ENCODE measurements around the gene MTHFR. TPM values are rescaled to one million over a fixed set of nuclear protein-coding genes. Genes with fewer than 3 reads are reported as not detected.

Gene MTHFR
- total RNA-seq, 2 donors from 2014 or later = 22.3 to 30.0 TPM

DNA sequence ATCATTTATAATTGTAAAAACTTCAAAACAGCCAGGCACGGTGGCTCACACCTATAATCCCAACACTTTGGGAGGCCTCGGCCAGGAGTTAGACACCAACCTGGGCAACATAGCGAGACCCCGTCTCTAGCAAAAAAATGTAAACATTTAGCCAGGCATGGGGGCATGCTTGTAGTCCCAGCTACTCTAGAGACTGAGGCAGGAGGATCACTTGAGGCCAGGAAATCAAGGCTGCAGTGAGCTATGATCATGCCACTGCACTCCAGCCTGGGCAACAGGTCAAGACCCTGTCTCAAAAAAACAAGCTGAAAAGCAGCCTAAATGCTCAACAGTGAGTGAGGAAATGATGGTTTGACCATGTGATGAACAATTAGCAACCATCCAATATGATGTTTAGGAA is 36.5 kb downstream of the MTHFR start:
- H3K36me3 Mint-ChIP-seq (ENCODE audit: low read depth) = no peaks in the 10 kb centered on the region
- Histone ChIP-seq H3K27ac (ENCODE audit: low read depth, low read length) (no peak overlapping the region), H3K27me3 (ENCODE audit: control insufficient read depth, insufficient read depth, low read length, poor library complexity, severe bottlenecking) (no peaks in the 10 kb centered on the region), H3K36me3 (ENCODE audit: control insufficient read depth, insufficient read depth, low read length) (no peaks in the 10 kb centered on the region), H3K9me3 (ENCODE audit: control insufficient read depth, low read length) (no peaks in the 10 kb centered on the region), H3K4me1 (ENCODE audit: control insufficient read depth, insufficient read depth, low read length) (no peaks in the 10 kb centered on the region), H3K4me3 (ENCODE audit: low read length) (no peak overlapping the region), H3K9ac (ENCODE audit: extremely low read depth, low read length, poor library complexity, severe bottlenecking) (no peak overlapping the region)
- no peak for TF ChIP-seq CTCF (conservative IDR thresholded peaks at IDR 0.05)
- no peak overlapping the region for H3K27ac Mint-ChIP-seq
- 93 to 95% methylated on average over 4 of the region's 4 CpGs for WGBS, 2 experiments (ENCODE audit: insufficient coverage in 1 of 2, insufficient read length in 1 of 2)
- no peak overlapping the region for H3K4me3 Mint-ChIP-seq
- H3K9me3 Mint-ChIP-seq = no peaks in the 10 kb centered on the region
- DNase-seq = no peak
- H3K27me3 Mint-ChIP-seq (ENCODE audit: insufficient read depth) = peaks cover 5% of the 10 kb centered on the region
- H3K4me1 Mint-ChIP-seq = no peaks in the 10 kb centered on the region

- TF ChIP-seq CTCF (conservative IDR thresholded peaks at IDR 0.05) = no peak
- Histone ChIP-seq H3K36me3 (ENCODE audit: control insufficient read depth, insufficient read depth, low read length) (no peaks in the 10 kb centered on the region), H3K27me3 (ENCODE audit: control insufficient read depth, insufficient read depth, low read length, poor library complexity, severe bottlenecking) (no peaks in the 10 kb centered on the region), H3K9me3 (ENCODE audit: control insufficient read depth, low read length) (no peaks in the 10 kb centered on the region), H3K27ac (ENCODE audit: low read depth, low read length) (no peak overlapping the region), H3K9ac (ENCODE audit: extremely low read depth, low read length, poor library complexity, severe bottlenecking) (no peak overlapping the region), H3K4me3 (ENCODE audit: low read length) (no peak overlapping the region), H3K4me1 (ENCODE audit: control insufficient read depth, insufficient read depth, low read length) (no peaks in the 10 kb centered on the region)
- Mint-ChIP-seq H3K4me3 (no peak overlapping the region), H3K27ac (no peak overlapping the region), H3K36me3 (ENCODE audit: low read depth) (no peaks in the 10 kb centered on the region), H3K27me3 (ENCODE audit: insufficient read depth) (peaks cover 6% of the 10 kb centered on the region), H3K9me3 (no peaks in the 10 kb centered on the region), H3K4me1 (no peaks in the 10 kb centered on the region)
- 83% methylated on average over 4 of the region's 4 CpGs; no CpG with 5 or more reads in 1 of the 2 experiments for WGBS, 2 experiments (ENCODE audit: insufficient coverage in 1 of 2, insufficient read length in 1 of 2)
- no peak for DNase-seq
These were observed 36.9 kb downstream of the MTHFR start for GRCh38 chr1:11768821-11769220.

DNA sequence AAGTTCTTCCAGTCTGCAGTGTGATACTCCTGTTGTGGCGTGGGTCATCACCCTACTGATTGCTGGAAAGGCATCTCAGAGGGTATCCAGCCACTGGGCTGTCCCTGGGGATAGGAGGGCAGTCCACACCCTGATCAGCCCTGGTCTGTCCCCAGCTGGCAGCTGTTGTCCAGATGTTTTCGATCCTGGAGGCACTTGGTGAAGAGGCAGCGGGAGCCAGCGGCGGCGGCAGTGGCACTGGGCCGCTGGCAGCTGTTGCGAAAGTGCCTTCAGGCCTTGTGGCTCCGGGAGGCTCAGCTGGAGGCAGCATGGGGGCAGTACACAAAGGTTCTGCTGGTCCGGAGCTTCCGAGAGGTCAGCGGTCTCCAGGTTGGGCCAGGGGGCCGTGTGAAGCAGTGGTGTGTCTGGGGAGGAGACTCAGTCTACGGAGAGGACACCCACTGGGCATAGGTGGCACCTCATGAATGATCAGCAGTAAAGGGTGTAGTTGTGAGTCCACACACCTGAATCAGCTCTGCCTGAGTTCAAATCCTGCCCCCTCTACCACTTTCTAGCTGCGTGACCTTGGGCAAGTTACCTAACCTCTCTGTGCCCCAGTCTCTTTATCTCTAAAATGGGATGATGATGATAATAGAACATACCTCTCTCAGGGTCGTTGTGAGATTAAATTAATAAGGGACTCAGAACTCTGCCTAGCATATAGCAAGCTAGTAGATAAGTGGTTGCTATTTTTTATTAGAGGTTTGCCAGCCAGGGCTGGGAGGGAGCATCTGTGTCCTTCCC is 37.7 kb downstream of the MTHFR start:
- 72 to 80% methylated on average over 10 to 16 of the region's 16 CpGs for WGBS, 2 experiments (ENCODE audit: insufficient coverage in 1 of 2, insufficient read length in 1 of 2)
- H3K9me3 ChIP-seq (ENCODE audit: control insufficient read depth, low read length) = no peaks in the 10 kb centered on the region
- H3K27ac Mint-ChIP-seq = no peak overlapping the region
- H3K4me3 Mint-ChIP-seq = no peak overlapping the region
- H3K9me3 Mint-ChIP-seq = no peaks in the 10 kb centered on the region
- peaks cover 12% of the 10 kb centered on the region for H3K27me3 Mint-ChIP-seq (ENCODE audit: insufficient read depth)
- no peak for DNase-seq
- no peaks in the 10 kb centered on the region for H3K4me1 Mint-ChIP-seq
- no peaks in the 10 kb centered on the region for H3K36me3 ChIP-seq (ENCODE audit: control insufficient read depth, insufficient read depth, low read length)
- H3K36me3 Mint-ChIP-seq (ENCODE audit: low read depth) = no peaks in the 10 kb centered on the region
- no peaks in the 10 kb centered on the region for H3K27me3 ChIP-seq (ENCODE audit: control insufficient read depth, insufficient read depth, low read length, poor library complexity, severe bottlenecking)
- H3K27ac ChIP-seq (ENCODE audit: low read depth, low read length) = no peak overlapping the region
- H3K9ac ChIP-seq (ENCODE audit: extremely low read depth, low read length, poor library complexity, severe bottlenecking) = no peak overlapping the region
- no peaks in the 10 kb centered on the region for H3K4me1 ChIP-seq (ENCODE audit: control insufficient read depth, insufficient read depth, low read length)
- TF ChIP-seq CTCF (conservative IDR thresholded peaks at IDR 0.05) = no peak
- no peak overlapping the region for H3K4me3 ChIP-seq (ENCODE audit: low read length)
